Tibial nerve (tissue), 4 donors: ENCODE measurements around the gene MAPK11.

Experiments used
- CTCF ChIP-seq, 5 experiments: fragments of 200-600 bp in 3 of 5; fragments of 450-650 bp in 2 of 5; sonication (generic) in 3 of 5; IDR thresholded peaks; one replicate each; pipeline ENCODE4 v1.5.1; 2016 to 2019; ENCODE audit warnings: antibody characterized with exemption in 5 of 5, mild to moderate bottlenecking in 3 of 5, moderate library complexity in 2 of 5
- EP300 ChIP-seq, 2 donors: sonication (generic); formaldehyde crosslinking; IDR thresholded peaks; one replicate each; pipeline ENCODE4 v1.6.1; 2017; ENCODE audit warnings: antibody characterized with exemption in 2 of 2, mild to moderate bottlenecking in 1 of 2
- POLR2A ChIP-seq, 2 donors: fragments of 450-650 bp; IDR thresholded peaks; one replicate each; pipeline ENCODE4 v1.6.1; 2017; ENCODE audit warnings: antibody characterized with exemption in 2 of 2, mild to moderate bottlenecking in 2 of 2, moderate library complexity in 2 of 2

GRCh38 chr22:50304528-50305392 lies 34.6 kb upstream of the MAPK11 start:
- no peak for TF ChIP-seq CTCF (IDR thresholded peaks at IDR 0.05)
- TF ChIP-seq POLR2A (IDR thresholded peaks at IDR 0.05) = no peak
- TF ChIP-seq EP300 (IDR thresholded peaks at IDR 0.05) = no peak
